ENCODE measurements around the gene FERMT1. TPM values are rescaled to one million over a fixed set of nuclear protein-coding genes. Genes with fewer than 3 reads are reported as not detected.
"Not testable (repeated sequence)": the region's sequence is repeated elsewhere in the genome, so short reads cannot be mapped to it uniquely, and the experiment has no call there.

Gene FERMT1
- total and polyA plus RNA-seq, 2 of the 4 experiments (the other 2 are of a cell fraction): 1.8 to 2.3 TPM

GRCh38 chr20:6113951-6114350, 8.9 kb downstream of the FERMT1 start:
- H3K27me3 ChIP-seq (ENCODE audit: control insufficient read depth, insufficient read depth, low read length): no peaks in the 10 kb centered on the region
- no peaks in the 10 kb centered on the region for H3K9me1 ChIP-seq (ENCODE audit: insufficient read depth, low read length)
- no peak overlapping the region for H3K4me2 ChIP-seq (ENCODE audit: low read depth, low read length)
- no peaks in the 10 kb centered on the region for H3K36me3 ChIP-seq (ENCODE audit: control insufficient read depth, insufficient read depth, low read length)
- no peak overlapping the region for H3K27ac ChIP-seq (ENCODE audit: insufficient read depth, low read length)
- H3K79me1 ChIP-seq (ENCODE audit: low read depth in 1 of 2, low read length in 2 of 2): no peaks in the 10 kb centered on the region
- H3K4ac ChIP-seq (ENCODE audit: low read depth, low read length): no peak overlapping the region
- no peak overlapping the region for H3K18ac ChIP-seq (ENCODE audit: low read depth, low read length)
- no peak overlapping the region for H3K9ac ChIP-seq (ENCODE audit: low read depth, low read length)
- H3K14ac ChIP-seq (replicated peaks; ENCODE audit: low read depth, low read length): no peak overlapping the region
- ATAC-seq (ENCODE audit: low read depth): no peak
- intact Hi-C loops (cut with micrococcal nuclease) (no loop called here), dilution Hi-C loops (cut with HindIII; ENCODE audit: low sequenced_read_pairs, unreplicated experiment) (no loop called here), in situ Hi-C loops (cut with MboI; ENCODE audit: low sequenced_read_pairs) (no loop called here)
- no peak overlapping the region for H3K56ac ChIP-seq (ENCODE audit: extremely low read depth, insufficient read depth, low read length)
- H2AFZ ChIP-seq (replicated peaks; ENCODE audit: low read length, poor library complexity): no peak overlapping the region
- CTCF ChIA-PET: no interaction called here
- WGBS, 2 experiments (ENCODE audit: extremely low coverage in 2 of 2, insufficient read length in 1 of 2): no CpG with 5 or more reads among the region's 3 CpGs
- no peak for DNase-seq
- H4K8ac ChIP-seq (ENCODE audit: low read depth in 2 of 2, low read length in 2 of 2): no peak overlapping the region
- TF ChIP-seq SMC3 (IDR thresholded peaks at IDR 0.05; ENCODE audit: low read depth, low read length): no peak
- H4K20me1 ChIP-seq (ENCODE audit: insufficient read depth, low read length): no peaks in the 10 kb centered on the region
- no peak overlapping the region for H2BK20ac ChIP-seq (ENCODE audit: low read depth, low read length)
- no peak overlapping the region for H3K23ac ChIP-seq (ENCODE audit: low read depth, low read length)
- H2AK9ac ChIP-seq (replicated peaks; ENCODE audit: low read depth, low read length, poor library complexity): no peak overlapping the region
- H2AK5ac ChIP-seq (ENCODE audit: low read depth, low read length): no peak overlapping the region
- POLR2A ChIA-PET (ENCODE audit: unreplicated experiment): no interaction called here
- H3K4me1 ChIP-seq (ENCODE audit: control insufficient read depth, insufficient read depth, low read length): no peaks in the 10 kb centered on the region
- no peak overlapping the region for H2BK15ac ChIP-seq (ENCODE audit: low read depth, low read length)
- H2BK120ac ChIP-seq (ENCODE audit: low read depth, low read length): no peak overlapping the region
- BruUV-seq (replicated peaks): no TSS peak
- H3K9me3 ChIP-seq (ENCODE audit: control insufficient read depth, insufficient read depth, low read length): peaks cover 3% of the 10 kb centered on the region
- no peak overlapping the region for H2BK5ac ChIP-seq (ENCODE audit: low read depth, low read length, poor library complexity, severe bottlenecking)
- H3K4me3 ChIP-seq (ENCODE audit: insufficient read depth, low read depth, low read length): no peak overlapping the region
- no peak overlapping the region for H4K5ac ChIP-seq (ENCODE audit: low read depth, low read length)
- H4K91ac ChIP-seq (ENCODE audit: insufficient read depth, low read depth, low read length): no peak overlapping the region

DNA sequence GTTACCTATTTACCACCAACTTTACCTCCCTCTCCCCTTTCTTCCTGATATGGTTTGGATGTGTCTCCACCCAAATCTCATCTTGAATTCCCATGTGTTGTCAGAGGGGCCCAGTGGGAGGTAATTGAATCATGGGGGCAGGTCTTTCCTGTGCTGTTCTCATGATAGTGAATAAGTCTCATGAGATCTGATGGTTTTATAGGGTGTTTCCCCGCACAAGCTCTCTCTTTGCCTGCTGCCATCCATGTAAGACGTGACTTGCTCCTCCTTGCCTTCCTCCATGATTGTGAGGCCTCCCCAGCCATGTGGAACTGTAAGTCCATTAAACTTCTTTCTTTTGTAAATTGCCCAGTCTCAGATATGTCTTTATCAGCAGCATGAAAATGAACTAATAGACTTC, 9.9 kb downstream of the FERMT1 start:
- H2BK15ac ChIP-seq (ENCODE audit: low read depth, low read length); H4K5ac ChIP-seq (ENCODE audit: low read depth, low read length); H3K23ac ChIP-seq (ENCODE audit: low read depth, low read length); H3K9ac ChIP-seq (ENCODE audit: low read depth, low read length); H3K27me3 ChIP-seq (ENCODE audit: control insufficient read depth, insufficient read depth, low read length); DNase-seq; H3K4me3 ChIP-seq (ENCODE audit: insufficient read depth, low read depth, low read length); H4K20me1 ChIP-seq (ENCODE audit: insufficient read depth, low read length); H3K4me1 ChIP-seq (ENCODE audit: control insufficient read depth, insufficient read depth, low read length); BruUV-seq (replicated peaks); H4K8ac ChIP-seq (ENCODE audit: low read depth in 2 of 2, low read length in 2 of 2); H2BK5ac ChIP-seq (ENCODE audit: low read depth, low read length, poor library complexity, severe bottlenecking); H4K91ac ChIP-seq (ENCODE audit: insufficient read depth, low read depth, low read length); intact Hi-C loops (cut with micrococcal nuclease); CTCF ChIA-PET; ATAC-seq (ENCODE audit: low read depth); H3K36me3 ChIP-seq (ENCODE audit: control insufficient read depth, insufficient read depth, low read length); H2AFZ ChIP-seq (replicated peaks; ENCODE audit: low read length, poor library complexity); H3K4ac ChIP-seq (ENCODE audit: low read depth, low read length); H3K79me1 ChIP-seq (ENCODE audit: low read depth in 1 of 2, low read length in 2 of 2); H3K56ac ChIP-seq (ENCODE audit: extremely low read depth, insufficient read depth, low read length); H3K27ac ChIP-seq (ENCODE audit: insufficient read depth, low read length); H2AK5ac ChIP-seq (ENCODE audit: low read depth, low read length); H3K9me1 ChIP-seq (ENCODE audit: insufficient read depth, low read length); H3K18ac ChIP-seq (ENCODE audit: low read depth, low read length); H3K9me3 ChIP-seq (ENCODE audit: control insufficient read depth, insufficient read depth, low read length); dilution Hi-C loops (cut with HindIII; ENCODE audit: low sequenced_read_pairs, unreplicated experiment); in situ Hi-C loops (cut with MboI; ENCODE audit: low sequenced_read_pairs); POLR2A ChIA-PET (ENCODE audit: unreplicated experiment); H3K14ac ChIP-seq (replicated peaks; ENCODE audit: low read depth, low read length); H2BK120ac ChIP-seq (ENCODE audit: low read depth, low read length); H2AK9ac ChIP-seq (replicated peaks; ENCODE audit: low read depth, low read length, poor library complexity); H2BK20ac ChIP-seq (ENCODE audit: low read depth, low read length); H3K4me2 ChIP-seq (ENCODE audit: low read depth, low read length): not testable (repeated sequence)
- no CpG with 5 or more reads among the region's 2 CpGs for WGBS, 2 experiments (ENCODE audit: extremely low coverage in 2 of 2, insufficient read length in 1 of 2)
